Neural progenitor cell (in vitro differentiated cells): Measurements from ENCODE around the gene SPDYE4.

Experiments used
- CTCF ChIP-seq: fragments of 200-600 bp; sonication (generic); IDR thresholded peaks from 2 replicates; pipeline ENCODE4 v1.5.1; 2017; ENCODE audit warnings: antibody characterized with exemption, mild to moderate bottlenecking
- EZH2 ChIP-seq: fragments of 200-600 bp; sonication (generic); IDR thresholded peaks from 2 replicates; pipeline ENCODE4 v1.6.1; 2017; ENCODE audit warnings: antibody characterized with exemption, mild to moderate bottlenecking, moderate library complexity
- EZH2phosphoT487 ChIP-seq: fragments of 200-600 bp; sonication (generic); IDR thresholded peaks from 2 replicates; pipeline ENCODE4 v1.6.1; 2017; ENCODE audit warnings: antibody characterized with exemption

GRCh38 chr17:8781776-8782175, 23.4 kb upstream of the SPDYE4 start:
- TF ChIP-seq CTCF (no peak), EZH2 (no peak), EZH2phosphoT487 (no peak)
